HT1080 (cell line): ENCODE measurements around the gene NCR3LG1. TPM values are rescaled to one million over a fixed set of nuclear protein-coding genes. Genes with fewer than 3 reads are reported as not detected.

Experiments
- DNase-seq: peaks from one replicate; pipeline ENCODE4 v3.0.0-alpha.2; 2015; ENCODE audit warnings: low read depth
- total RNA-seq: library from RNA; depleted of rRNA; stranded (reverse); fragments of >200 nt; shearing (Covaris generic); gene quantifications from 2 replicates; pipeline ENCODE4 v1.2.3, GENCODE V29; 2014

The NCR3LG1 gene
- total RNA-seq, 1 experiment from 2014 or later, result 0.53 TPM

GRCh38 chr11:17392872-17393271, 41.3 kb downstream of the NCR3LG1 start:
- no peak for DNase-seq

DNA sequence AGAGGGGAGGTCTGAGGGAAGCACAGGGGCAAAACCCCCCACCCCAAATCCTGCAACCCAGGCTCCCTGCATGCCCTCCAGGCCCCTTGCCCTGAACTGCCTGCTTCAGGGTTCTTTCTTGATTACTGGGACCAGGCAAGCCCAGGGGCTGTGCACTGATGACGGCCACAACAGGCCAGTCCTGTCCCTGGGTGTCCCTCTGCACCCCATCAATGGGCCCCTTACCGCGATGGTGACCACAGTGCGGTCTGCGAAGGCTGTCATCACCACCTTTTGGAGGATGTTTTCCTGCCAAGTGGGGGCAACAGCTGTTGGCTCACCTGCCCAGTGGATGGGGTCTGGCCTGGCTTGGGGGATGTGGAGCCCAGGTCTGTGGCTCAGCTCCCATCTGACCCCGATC, 41.9 kb downstream of the NCR3LG1 start:
- DNase-seq, result no peak

DNA sequence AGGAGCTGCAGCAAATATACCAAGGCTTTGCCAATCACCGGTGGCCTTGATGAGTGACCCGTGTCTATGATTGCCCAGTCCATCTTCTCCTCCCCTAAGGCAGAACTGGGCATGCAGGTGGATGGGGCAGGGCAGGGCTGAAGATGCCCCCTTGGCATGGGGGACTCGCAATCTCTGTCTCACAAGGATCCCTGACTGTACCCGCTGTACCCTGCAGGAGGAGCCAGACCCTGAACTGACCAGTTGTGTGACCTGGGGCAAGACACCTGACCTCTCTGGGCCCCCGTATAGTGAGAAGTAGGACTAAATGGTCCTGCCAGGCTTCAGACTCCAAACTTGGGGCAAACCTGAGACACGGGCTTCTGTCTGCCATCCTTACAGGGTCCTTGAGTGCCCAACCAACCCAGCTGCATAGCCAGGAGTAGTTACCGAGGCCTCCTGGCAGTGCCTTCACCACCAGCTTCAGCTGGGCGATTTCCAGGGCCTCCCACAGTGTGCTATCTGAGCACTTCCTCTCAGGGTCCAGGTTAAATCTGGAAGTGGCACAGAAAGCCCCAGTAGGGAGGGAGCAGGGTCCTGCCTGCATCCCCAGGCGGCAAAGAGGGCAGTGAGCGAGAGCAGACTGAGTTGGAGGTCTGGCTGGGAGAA, 43.3 kb downstream of the NCR3LG1 start:
- no peak for DNase-seq

GRCh38 chr11:17395554-17395961, 44.0 kb downstream of the NCR3LG1 start:
- no peak for DNase-seq

DNA sequence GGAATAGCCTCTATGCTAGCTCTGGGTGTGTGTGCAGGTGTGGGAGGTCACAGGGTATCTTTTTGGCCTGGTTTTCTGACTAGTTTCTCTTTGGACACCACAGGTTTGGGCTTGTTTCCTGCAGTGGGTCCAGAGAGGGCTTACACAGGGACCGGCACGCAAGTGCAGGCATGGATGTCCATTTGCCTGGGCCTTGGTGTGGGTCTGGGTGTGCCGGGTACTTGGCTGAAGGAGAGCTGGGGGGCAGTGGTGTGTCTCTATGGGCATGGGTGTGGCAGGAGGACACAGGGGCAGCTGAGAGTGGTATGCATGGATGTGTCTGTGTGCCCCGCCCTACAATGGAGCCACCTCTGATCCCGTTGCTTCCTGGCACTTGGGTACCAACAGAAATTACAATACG, 44.4 kb downstream of the NCR3LG1 start:
- no peak for DNase-seq

DNA sequence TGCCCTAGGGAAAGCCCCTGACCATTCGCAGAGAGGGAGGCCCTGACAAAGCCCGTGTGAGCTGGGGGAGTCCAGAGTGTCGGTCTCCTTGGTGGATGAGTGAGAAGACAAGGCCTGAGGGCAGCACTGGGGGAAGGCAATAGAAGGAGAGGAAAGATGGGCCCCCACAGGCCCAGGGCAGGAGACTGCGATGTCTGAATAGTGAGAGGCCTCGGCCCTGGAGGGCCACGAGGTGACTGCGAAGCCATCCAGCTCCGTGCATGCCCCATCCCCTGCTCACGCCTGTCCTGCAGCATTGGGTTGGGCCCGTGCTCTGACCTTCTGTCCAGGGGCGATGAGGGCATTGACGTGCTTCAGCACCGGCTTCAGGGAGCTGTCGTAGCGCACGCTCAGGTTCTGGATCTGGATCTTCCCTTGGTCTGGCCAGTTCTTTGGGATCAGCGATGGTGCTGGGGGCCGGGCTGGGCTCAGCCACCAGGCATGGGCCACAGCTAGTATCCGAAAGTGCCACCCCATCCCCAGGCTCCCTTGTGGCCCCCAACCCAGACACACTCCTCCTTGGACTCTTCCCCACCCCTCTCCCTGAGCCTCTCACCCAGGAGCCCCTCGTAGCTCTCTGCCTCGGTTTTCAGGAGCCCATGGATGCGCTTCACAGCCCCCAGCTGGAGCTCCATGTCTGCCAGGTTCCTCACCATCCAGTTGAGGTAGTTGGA, 45.2 kb downstream of the NCR3LG1 start:
- DNase-seq, result no peak

- no peak for DNase-seq
Observed at GRCh38 chr11:17397311-17398002, 45.9 kb downstream of the NCR3LG1 start.

- no peak for DNase-seq
Observed at GRCh38 chr11:17399236-17399635, 47.6 kb downstream of the NCR3LG1 start.

DNA sequence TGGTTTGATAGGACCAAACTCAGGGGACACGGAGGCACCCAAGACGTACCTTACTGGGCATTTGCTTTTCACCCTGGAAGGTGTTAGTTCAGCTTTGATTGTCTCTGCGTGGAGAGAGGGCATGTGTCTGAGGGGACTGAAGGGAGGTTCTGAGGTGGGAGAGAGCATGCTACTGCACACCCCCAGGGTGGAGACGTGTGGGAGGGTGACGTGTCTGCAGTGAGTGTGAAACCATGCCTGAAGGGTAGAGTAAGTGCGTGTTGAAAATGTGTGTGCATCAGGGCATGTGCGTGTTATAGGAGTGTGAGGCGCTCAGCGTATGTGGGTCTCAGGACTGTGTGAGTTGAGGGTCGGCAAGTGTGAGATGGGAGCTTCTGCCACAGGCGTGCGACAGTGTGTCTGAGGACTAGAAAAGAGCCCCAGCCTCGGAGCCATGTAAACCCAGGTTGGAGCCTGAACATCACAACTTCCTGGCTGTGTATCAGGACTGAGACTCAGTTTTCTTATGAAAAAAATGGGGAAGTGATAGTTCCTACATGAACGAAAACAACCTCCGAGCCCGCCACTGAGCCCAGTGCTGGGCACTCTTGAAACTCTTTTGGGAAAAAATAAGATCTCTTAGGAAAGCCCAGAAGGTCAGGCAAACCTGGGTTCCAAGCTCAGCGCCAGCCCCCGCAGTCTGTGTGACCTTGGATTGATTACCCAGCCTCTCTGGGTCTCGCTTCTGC, 48.6 kb downstream of the NCR3LG1 start:
- no peak for DNase-seq

DNA sequence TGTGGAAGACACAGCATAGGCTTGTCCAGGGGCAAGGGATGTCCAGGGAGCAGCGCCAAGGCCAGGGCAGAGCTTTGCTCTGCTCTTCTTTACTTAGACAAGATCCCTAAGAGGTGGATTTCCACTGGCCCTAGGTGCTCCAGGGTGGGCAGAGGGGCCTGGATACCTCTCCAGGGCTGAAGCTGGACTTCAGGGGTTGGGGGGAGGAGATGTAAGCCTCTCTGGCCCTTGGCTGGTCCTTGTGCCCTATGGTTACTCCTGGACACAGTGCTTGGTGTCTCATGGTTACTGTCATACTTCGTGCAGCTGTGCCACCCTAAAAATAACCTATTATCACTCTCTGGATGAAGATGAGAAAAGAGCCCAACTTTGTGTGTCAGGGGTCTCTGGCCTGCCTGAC, 49.7 kb downstream of the NCR3LG1 start:
- DNase-seq, result no peak

GRCh38 chr11:17401841-17402240, 50.2 kb downstream of the NCR3LG1 start:
- no peak for DNase-seq

- DNase-seq, result no peak
Observed at GRCh38 chr11:17402486-17402885, 50.9 kb downstream of the NCR3LG1 start.

DNA sequence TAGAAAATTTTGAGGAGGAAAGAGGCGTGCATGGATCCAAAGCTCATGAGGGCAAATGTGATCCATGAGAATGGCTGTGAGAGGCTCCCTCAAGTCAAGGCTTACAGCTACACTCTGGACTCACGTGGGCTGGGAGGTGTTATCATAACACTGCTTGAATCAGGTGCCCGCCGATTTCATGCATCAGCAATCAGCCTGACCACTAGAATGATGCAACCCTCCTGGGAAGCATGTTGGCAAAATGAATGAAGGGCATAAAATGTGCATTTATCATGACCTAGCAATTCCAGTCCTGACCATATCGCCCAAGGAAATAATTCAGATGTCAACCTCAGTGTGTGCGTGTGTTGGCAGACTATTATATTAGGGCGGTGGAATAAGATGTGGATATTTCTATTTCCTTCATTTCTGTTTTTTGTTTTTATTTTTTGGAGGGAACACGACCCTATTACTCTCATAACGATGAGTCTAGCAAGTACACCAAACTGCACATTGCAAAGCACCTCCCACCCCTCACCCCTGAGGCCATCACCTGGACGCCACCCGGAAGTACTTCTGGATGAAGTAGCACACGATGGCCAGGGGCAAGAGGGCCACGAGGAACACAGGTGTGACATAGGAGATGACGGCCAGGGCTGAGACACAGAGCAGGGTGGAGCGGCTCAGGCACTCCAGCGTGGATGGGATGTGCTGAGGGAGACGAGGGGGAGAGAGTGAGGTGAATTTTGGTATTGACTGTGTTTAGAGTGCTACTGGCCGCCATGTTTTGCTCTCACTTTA, 52.6 kb downstream of the NCR3LG1 start:
- peak; percentile 27 for DNase-seq

- peak; percentile 42 for DNase-seq
Observed at GRCh38 chr11:17405232-17406005, 53.8 kb downstream of the NCR3LG1 start.

- DNase-seq, result no peak
Observed at GRCh38 chr11:17406082-17406817, 54.6 kb downstream of the NCR3LG1 start.

DNA sequence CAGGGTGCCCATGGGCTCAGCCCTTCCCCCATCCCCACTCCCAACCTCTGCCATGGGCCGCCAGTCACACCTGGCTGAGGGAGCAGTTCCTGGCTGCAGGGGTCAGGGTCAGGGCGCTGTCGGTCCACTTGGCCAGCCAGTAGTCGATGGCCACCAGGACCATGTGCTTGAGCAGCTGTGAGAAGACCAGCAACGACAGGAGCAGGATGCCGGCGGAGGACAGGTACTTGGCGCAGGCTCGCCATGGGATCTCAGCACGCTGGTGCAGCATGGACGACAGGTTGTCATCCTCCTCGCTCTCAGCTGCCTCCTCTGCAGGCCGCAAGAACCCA, 55.2 kb downstream of the NCR3LG1 start:
- DNase-seq, result no peak

DNA sequence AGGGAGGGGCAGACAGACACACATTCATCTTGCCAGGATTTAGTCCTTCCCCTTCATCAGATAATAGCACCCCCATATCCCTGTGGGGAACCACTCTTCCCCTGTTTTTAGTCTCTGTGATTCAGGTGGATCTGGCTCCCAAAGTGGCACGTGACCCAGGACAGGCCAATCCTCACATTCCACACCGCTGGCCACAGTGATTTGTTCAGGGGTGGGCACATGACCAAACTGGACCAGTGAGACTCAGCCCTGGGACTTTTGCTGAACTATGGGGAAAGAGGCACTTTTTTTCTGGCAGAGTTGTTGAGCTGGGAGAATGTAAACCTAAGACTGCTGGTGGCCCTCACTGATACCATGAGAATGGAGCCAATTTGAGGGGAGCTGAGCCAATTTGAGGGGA, 56.0 kb downstream of the NCR3LG1 start:
- no peak for DNase-seq

DNA sequence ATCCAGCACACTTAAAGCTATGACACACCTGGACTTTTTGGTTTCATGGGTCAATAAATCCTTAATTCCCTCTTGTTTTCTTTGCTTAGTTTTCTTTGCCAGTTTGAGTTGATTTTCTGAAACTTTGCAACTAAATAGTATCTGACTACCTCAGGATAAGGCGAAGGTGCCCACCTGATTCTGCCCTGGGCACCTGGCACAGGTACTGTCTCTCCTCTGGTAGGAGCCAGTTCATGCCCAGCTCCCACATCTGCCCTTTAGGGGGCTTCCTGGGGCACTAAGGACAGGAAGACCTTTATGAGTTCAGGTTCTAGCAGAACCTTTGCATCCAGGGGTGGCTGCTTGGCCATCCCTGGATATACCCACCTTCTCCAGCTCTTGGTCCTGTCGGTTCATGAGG, 56.4 kb downstream of the NCR3LG1 start:
- no peak for DNase-seq

DNA sequence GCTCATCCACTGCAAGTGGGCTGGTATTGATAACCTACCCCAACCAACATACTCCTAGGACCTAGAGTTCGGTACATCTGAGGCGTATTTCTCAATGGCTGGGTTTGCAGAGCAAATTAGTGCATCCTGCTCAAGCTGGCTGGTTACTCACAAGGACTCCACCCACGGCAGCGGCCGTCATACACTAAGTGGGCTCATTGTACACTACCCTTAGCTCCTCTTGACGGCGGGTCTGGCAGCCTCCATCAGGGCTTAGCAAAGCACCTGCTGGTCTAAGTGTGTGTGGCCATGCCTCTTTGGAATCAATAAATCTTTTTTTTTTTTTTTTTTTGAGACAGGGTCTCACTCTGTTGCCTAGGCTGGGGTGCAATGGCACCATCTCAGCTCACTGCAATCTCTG, 57.0 kb downstream of the NCR3LG1 start:
- DNase-seq, result no peak
